GM12892 (cell line): ENCODE data around the gene CACNG4.

ENCODE experiments used
- POLR2A ChIP-seq: IDR thresholded peaks from 2 replicates; pipeline ENCODE4 v1.6.1; 2011; ENCODE audit warnings: low read depth, low read length, control low read depth
- TAF1 ChIP-seq: IDR thresholded peaks from 2 replicates; pipeline ENCODE4 v1.6.1; 2011; ENCODE audit warnings: low read depth, mild to moderate bottlenecking, control low read depth, low read length, borderline replicate concordance

- TF ChIP-seq POLR2A, result no peak
- no peak for TF ChIP-seq TAF1
These were observed 28.8 kb upstream of the CACNG4 start for GRCh38 chr17:66935717-66936116.
